Suprapubic skin (tissue), 3 donors: ENCODE measurements around the gene MYOT.

Experiments used
- POLR2AphosphoS5 ChIP-seq, 3 donors: sonication (generic); formaldehyde crosslinking; IDR thresholded peaks; one replicate each; pipeline ENCODE4 v1.6.1; 2017; ENCODE audit warnings: antibody characterized with exemption in 3 of 3
- TF ChIP-seq, protein P1 (sequence below), 2 donors: fragments of 200-600 bp in 1 of 2; fragments of 450-650 bp in 1 of 2; sonication (generic) in 1 of 2; IDR thresholded peaks; one replicate each; pipeline ENCODE4 v1.5.1; 2016 to 2019; ENCODE audit warnings: antibody characterized with exemption in 2 of 2, mild to moderate bottlenecking in 1 of 2, moderate library complexity in 1 of 2

DNA sequence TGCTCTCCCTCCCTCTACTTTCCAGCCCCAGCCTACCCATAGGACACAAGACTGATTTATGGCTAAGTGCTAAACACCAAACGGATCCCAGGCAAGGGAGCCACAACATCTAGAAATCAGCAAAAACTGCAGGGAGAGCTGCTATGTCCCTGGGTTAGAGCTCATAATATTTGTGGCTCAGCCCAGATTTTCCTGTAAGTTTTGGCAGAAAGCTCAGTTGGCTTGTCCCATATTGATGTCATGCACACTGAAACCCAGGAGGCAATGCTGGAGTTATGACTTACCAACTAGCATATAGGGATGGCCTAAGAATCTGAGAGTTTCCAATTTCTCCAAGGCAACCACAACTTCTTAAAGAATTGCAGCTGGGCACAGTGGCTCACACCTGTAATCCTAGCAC, 44.7 kb upstream of the MYOT start:
- TF ChIP-seq, protein P1, sequence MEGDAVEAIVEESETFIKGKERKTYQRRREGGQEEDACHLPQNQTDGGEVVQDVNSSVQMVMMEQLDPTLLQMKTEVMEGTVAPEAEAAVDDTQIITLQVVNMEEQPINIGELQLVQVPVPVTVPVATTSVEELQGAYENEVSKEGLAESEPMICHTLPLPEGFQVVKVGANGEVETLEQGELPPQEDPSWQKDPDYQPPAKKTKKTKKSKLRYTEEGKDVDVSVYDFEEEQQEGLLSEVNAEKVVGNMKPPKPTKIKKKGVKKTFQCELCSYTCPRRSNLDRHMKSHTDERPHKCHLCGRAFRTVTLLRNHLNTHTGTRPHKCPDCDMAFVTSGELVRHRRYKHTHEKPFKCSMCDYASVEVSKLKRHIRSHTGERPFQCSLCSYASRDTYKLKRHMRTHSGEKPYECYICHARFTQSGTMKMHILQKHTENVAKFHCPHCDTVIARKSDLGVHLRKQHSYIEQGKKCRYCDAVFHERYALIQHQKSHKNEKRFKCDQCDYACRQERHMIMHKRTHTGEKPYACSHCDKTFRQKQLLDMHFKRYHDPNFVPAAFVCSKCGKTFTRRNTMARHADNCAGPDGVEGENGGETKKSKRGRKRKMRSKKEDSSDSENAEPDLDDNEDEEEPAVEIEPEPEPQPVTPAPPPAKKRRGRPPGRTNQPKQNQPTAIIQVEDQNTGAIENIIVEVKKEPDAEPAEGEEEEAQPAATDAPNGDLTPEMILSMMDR (IDR thresholded peaks at IDR 0.05) = no peak
- no peak for TF ChIP-seq POLR2AphosphoS5 (IDR thresholded peaks at IDR 0.05)
